H1 (cell line): ENCODE measurements around the gene STIMATE. TPM values are rescaled to one million over a fixed set of nuclear protein-coding genes. Genes with fewer than 3 reads are reported as not detected.

Experiments
- CTCF ChIA-PET: fragments of 300-600 bp; sonication (Branson Sonifier 250); formaldehyde crosslinking; loops from one replicate; lab custom pipeline; 2021; ENCODE audit not compliant: partially characterized antibody; lab: Charles Lee
- POLR2A ChIA-PET: fragments of 300-600 bp; sonication (Branson Sonifier 250); formaldehyde crosslinking; loops from one replicate; lab custom pipeline; 2021; ENCODE audit warnings: inconsistent platforms; ENCODE audit not compliant: partially characterized antibody; lab: Charles Lee
- DNase-seq, 2 experiments: peaks; one replicate each; pipeline versions ENCODE4 v3.0.0 to v3.0.0-alpha.2; 2010 to 2022; ENCODE audit warnings: low spot score in 2 of 2, low read depth in 1 of 2, mixed read lengths in 1 of 2
- FAIRE-seq: peaks from 2 replicates; lab custom pipeline; 2011; peaks lifted over from hg19 to GRCh38; lab: Jason Lieb, UNC
- H2AFZ ChIP-seq: 2 replicates; pipeline ENCODE4 v1.8.1; 2012; ENCODE audit warnings: low read length, inconsistent platforms
- H2AK5ac ChIP-seq: 2 replicates; pipeline ENCODE4 v1.6.1; 2013; ENCODE audit warnings: low read depth, low read length
- H2BK120ac ChIP-seq: replicated peaks from 2 replicates; pipeline ENCODE3; 2013; ENCODE audit warnings: low read depth, low read length, inconsistent platforms
- H2BK12ac ChIP-seq: 2 replicates; pipeline ENCODE4 v1.6.1; 2013; ENCODE audit warnings: low read depth, low read length
- H2BK15ac ChIP-seq: 2 replicates; pipeline ENCODE4 v1.6.1; 2013; ENCODE audit warnings: low read length
- H2BK20ac ChIP-seq: 2 replicates; pipeline ENCODE4 v1.6.1; 2013; ENCODE audit warnings: low read length
- H2BK5ac ChIP-seq: 2 replicates; pipeline ENCODE4 v1.6.1; 2013; ENCODE audit warnings: low read depth, low read length
- H3K14ac ChIP-seq: 2 replicates; pipeline ENCODE4 v1.6.1; 2013; ENCODE audit warnings: inconsistent platforms; ENCODE audit not compliant: insufficient read length
- H3K18ac ChIP-seq: 2 replicates; pipeline ENCODE4 v1.6.1; 2013; ENCODE audit warnings: low read length; ENCODE audit errors: extremely low read depth
- H3K23ac ChIP-seq: 2 replicates; pipeline ENCODE4 v1.6.1; 2013; ENCODE audit warnings: inconsistent platforms; ENCODE audit not compliant: insufficient read length
- H3K23me2 ChIP-seq: 2 replicates; pipeline ENCODE4 v1.6.1; 2013; ENCODE audit warnings: low read depth, low read length
- H3K27ac ChIP-seq: 2 replicates; pipeline ENCODE4 v1.6.1; 2011; ENCODE audit warnings: low read depth, low read length, inconsistent platforms
- H3K27me3 ChIP-seq, 4 experiments: replicated peaks in 1 of 4; 1 replicate in 1 of 4; 2 replicates in 3 of 4; pipeline versions ENCODE4 v1.6.1 to v1.8.1; 2011 to 2013; ENCODE audit warnings: low read length in 3 of 4, mild to moderate bottlenecking in 3 of 4, inconsistent platforms in 2 of 4, mixed read lengths in 2 of 4, moderate library complexity in 1 of 4; ENCODE audit not compliant: control insufficient read depth in 3 of 4, insufficient read depth in 3 of 4; ENCODE audit errors: extremely low read depth in 1 of 4
- H3K36me3 ChIP-seq, 4 experiments: 2 replicates each; pipeline versions ENCODE4 v1.6.1 to v1.8.1; 2011 to 2013; ENCODE audit warnings: mild to moderate bottlenecking in 4 of 4, low read length in 3 of 4, moderate library complexity in 2 of 4, control low read depth in 1 of 4, inconsistent platforms in 1 of 4; ENCODE audit not compliant: insufficient read depth in 4 of 4, control insufficient read depth in 2 of 4
- H3K4ac ChIP-seq: replicated peaks from 2 replicates; pipeline ENCODE3; 2013; ENCODE audit warnings: low read length, low read depth, mixed read lengths, inconsistent platforms; ENCODE audit not compliant: insufficient read length
- H3K4me1 ChIP-seq, 4 experiments: replicated peaks in 1 of 4; 1 replicate in 1 of 4; 2 replicates in 3 of 4; pipeline versions ENCODE4 v1.6.1 to v1.8.1; 2011 to 2013; ENCODE audit warnings: low read length in 3 of 4, inconsistent platforms in 2 of 4, mixed read lengths in 1 of 4; ENCODE audit not compliant: insufficient read depth in 4 of 4, control insufficient read depth in 3 of 4
- H3K4me2 ChIP-seq, 2 experiments: 2 replicates each; pipeline versions ENCODE4 v1.6.1 to v1.8.1; 2011 to 2013; ENCODE audit warnings: low read depth in 2 of 2, low read length in 2 of 2, control low read depth in 1 of 2, inconsistent platforms in 1 of 2, mild to moderate bottlenecking in 1 of 2; ENCODE audit not compliant: insufficient read depth in 1 of 2
- H3K4me3 ChIP-seq, 4 experiments: fragments of 200-600, 300-600 bp in 1 of 4; sonication (generic), shearing (Covaris generic), sonication (Bioruptor Twin) in 1 of 4; 2 replicates each; pipeline versions ENCODE4 v1.5.1 to v1.8.1; 2011 to 2016; ENCODE audit warnings: low read length in 4 of 4, low read depth in 3 of 4, control low read depth in 2 of 4, inconsistent platforms in 2 of 4, mild to moderate bottlenecking in 2 of 4, mixed read lengths in 1 of 4, moderate library complexity in 1 of 4; ENCODE audit not compliant: insufficient read depth in 2 of 4; ENCODE audit errors: extremely low read depth in 1 of 4
- H3K56ac ChIP-seq: replicated peaks from 2 replicates; pipeline ENCODE3; 2013; ENCODE audit warnings: low read depth, mild to moderate bottlenecking, mixed read lengths, low read length, inconsistent platforms; ENCODE audit not compliant: insufficient read length
- H3K79me1 ChIP-seq: 2 replicates; pipeline ENCODE4 v1.6.1; 2013; ENCODE audit warnings: low read depth, low read length, control low read depth
- H3K79me2 ChIP-seq, 2 experiments: 2 replicates each; pipeline versions ENCODE4 v1.6.1 to v1.8.1; 2012 to 2013; ENCODE audit warnings: low read length in 2 of 2, mild to moderate bottlenecking in 2 of 2, inconsistent platforms in 1 of 2; ENCODE audit not compliant: insufficient read depth in 2 of 2, control insufficient read depth in 1 of 2
- H3K9ac ChIP-seq, 4 experiments: replicated peaks in 1 of 4; 1 replicate in 1 of 4; 2 replicates in 3 of 4; pipeline versions ENCODE4 v1.6.1 to v1.8.1; 2011 to 2013; ENCODE audit warnings: low read depth in 3 of 4, low read length in 3 of 4, control low read depth in 2 of 4, mild to moderate bottlenecking in 2 of 4, moderate library complexity in 2 of 4, inconsistent platforms in 1 of 4; ENCODE audit errors: extremely low read depth in 1 of 4
- H3K9me3 ChIP-seq, 2 experiments: 2 replicates each; pipeline versions ENCODE4 v1.6.1 to v1.8.1; 2012 to 2013; ENCODE audit warnings: mild to moderate bottlenecking in 2 of 2, moderate library complexity in 2 of 2, control low read depth in 1 of 2, inconsistent platforms in 1 of 2, low read depth in 1 of 2, low read length in 1 of 2, mixed read lengths in 1 of 2; ENCODE audit not compliant: insufficient read depth in 2 of 2
- H4K20me1 ChIP-seq, 2 experiments: replicated peaks in 1 of 2; 2 replicates each; pipeline versions ENCODE3 to v1.8.1; 2011 to 2013; ENCODE audit warnings: inconsistent platforms in 2 of 2, low read length in 2 of 2, mild to moderate bottlenecking in 1 of 2; ENCODE audit not compliant: insufficient read depth in 2 of 2, control insufficient read depth in 1 of 2
- H4K5ac ChIP-seq: 2 replicates; pipeline ENCODE4 v1.6.1; 2013; ENCODE audit warnings: low read length, low read depth, mixed read lengths, inconsistent platforms; ENCODE audit not compliant: insufficient read length
- H4K8ac ChIP-seq: 2 replicates; pipeline ENCODE4 v1.8.0; 2013; ENCODE audit warnings: mild to moderate bottlenecking, moderate library complexity, low read length, inconsistent platforms; ENCODE audit not compliant: insufficient read depth; ENCODE audit errors: extremely low read depth
- H4K91ac ChIP-seq: replicated peaks from 2 replicates; pipeline ENCODE3; 2013; ENCODE audit warnings: low read length, mixed read lengths, inconsistent platforms; ENCODE audit not compliant: insufficient read length
- EGR1 ChIP-seq: IDR thresholded peaks from 2 replicates; pipeline ENCODE4 v1.6.1; 2011; ENCODE audit warnings: low read depth, low read length, borderline replicate concordance
- EZH2 ChIP-seq: fragments of 200-600 bp; sonication (generic); IDR thresholded peaks from 2 replicates; pipeline ENCODE4 v1.7.1; 2012; ENCODE audit warnings: low read depth, mild to moderate bottlenecking, moderate library complexity, low read length, inconsistent platforms; ENCODE audit not compliant: severe bottlenecking
- GABPA ChIP-seq: IDR thresholded peaks from 2 replicates; pipeline ENCODE4 v1.6.1; 2011; ENCODE audit warnings: mild to moderate bottlenecking, low read length, moderate library complexity, borderline replicate concordance; ENCODE audit not compliant: insufficient read depth
- JUN ChIP-seq: IDR thresholded peaks from 2 replicates; pipeline ENCODE4 v1.6.1; 2011; ENCODE audit warnings: low read depth, mild to moderate bottlenecking, improper control_type of control experiment, low read length
- JUND ChIP-seq: IDR thresholded peaks from 2 replicates; pipeline ENCODE4 v1.6.1; 2011; ENCODE audit warnings: mild to moderate bottlenecking, improper control_type of control experiment, low read length
- MAFK ChIP-seq: IDR thresholded peaks from 2 replicates; pipeline ENCODE4 v1.6.1; 2012; ENCODE audit warnings: low read depth, mild to moderate bottlenecking, improper control_type of control experiment, low read length
- PHF8 ChIP-seq: fragments of 200-600 bp; sonication (generic); conservative IDR thresholded peaks from 2 replicates; pipeline ENCODE4 v1.7.1; 2012; ENCODE audit warnings: low read depth, mild to moderate bottlenecking, inconsistent platforms, low read length, moderate library complexity
- POLR2A ChIP-seq, 2 experiments: IDR thresholded peaks; 1 replicate in 1 of 2; 2 replicates in 1 of 2; pipeline ENCODE4 v1.6.1; 2011; ENCODE audit warnings: low read depth in 2 of 2, low read length in 2 of 2, mild to moderate bottlenecking in 2 of 2; ENCODE audit errors: control extremely low read depth in 1 of 2
- WGBS, 2 experiments: shearing (Covaris generic) in 1 of 2; methylation state at CpG; one replicate each; pipeline versions ENCODE4 v1.1.6 to v1.1.7; 2013 to 2015; ENCODE audit warnings: low lambda C conversion rate in 2 of 2, mixed read lengths in 2 of 2, inconsistent platforms in 1 of 2, low coverage in 1 of 2, missing lambda C conversion rate in 1 of 2; ENCODE audit not compliant: insufficient replicate concordance in 2 of 2, insufficient coverage in 1 of 2, insufficient read length in 1 of 2; ENCODE audit errors: extremely low coverage in 1 of 2, missing lambda C conversion rate in 1 of 2; 5-methylcytosine and 5-hydroxymethylcytosine counted together
- polyA plus RNA-seq, 7 experiments: library from polyadenylated mRNA; depleted of rRNA in 3 of 7; stranded (reverse) in 5 of 7; unstranded in 2 of 7; fragments of >200 nt in 5 of 7; fragments of 200-250 nt in 2 of 7; gene quantifications; 1 replicate in 5 of 7; 2 replicates in 1 of 7; 4 replicates in 1 of 7; pipeline versions ENCODE4 v1.2.1 to v1.2.3, GENCODE V29; 2011 to 2013; ENCODE audit warnings: missing spikeins in 2 of 7, mixed read lengths in 2 of 7
- total RNA-seq: library from RNA; stranded (reverse); fragmentation: NEBNext Ultra II Directional; extraction: Animal tissue kit (Norgen Biotek cat#: 25700); gene quantifications from 2 replicates; pipeline ENCODE4 v1.2.1, GENCODE V29; 2021

The STIMATE gene
- total and polyA plus RNA-seq, 2 of the 8 experiments (the other 6 are each of a cell fraction or from before 2014, with no cell fraction given), result 17.5 to 22.1 TPM

- POLR2A ChIA-PET, result no interaction called here
- CTCF ChIA-PET, result interaction anchor here (0.5 to 2.0 kb wide), 9 partner anchors 8 to 327 kb away, joined by 3 to 6 read pairs (median 3); no protein-coding TSS in a partner anchor
- no peaks in the 10 kb centered on the region for H3K27me3 ChIP-seq
Measured at GRCh38 chr3:52874160-52874701, 23.1 kb downstream of the STIMATE start.

More at GRCh38 chr3:52874160-52874701, 23.1 kb downstream of the STIMATE start:
- Histone ChIP-seq H3K9me3 (no peaks in the 10 kb centered on the region), H4K8ac (no peak overlapping the region), H3K4me2 (no peak overlapping the region), H3K56ac (no peak overlapping the region), H3K14ac (no peak overlapping the region), H3K4me1 (peaks cover 0 to 9% (median 3%) of the 10 kb centered on the region in 4 experiments; a peak in 5 of 7 replicates), H2BK15ac (no peak overlapping the region), H3K18ac (no peak overlapping the region), H3K4ac (no peak overlapping the region), H3K23ac (no peak overlapping the region), H3K79me1 (peaks cover 5% of the 10 kb centered on the region), H3K9ac (no peak overlapping the region; a peak in 1 of 7 replicates), H2BK120ac (no peak overlapping the region), H2AK5ac (no peak overlapping the region), H2AFZ (no peak overlapping the region), H3K27ac (no peak overlapping the region), H2BK5ac (no peak overlapping the region), H2BK12ac (no peak overlapping the region), H3K4me3 (no peak overlapping the region), H4K5ac (no peak overlapping the region), H3K23me2 (no peaks in the 10 kb centered on the region; the same call in 1 of the 2 replicates), H3K36me3 (no peaks in the 10 kb centered on the region), H4K91ac (no peak overlapping the region), H2BK20ac (no peak overlapping the region), H4K20me1 (peaks cover 0 to 10% of the 10 kb centered on the region in 2 experiments), H3K79me2 (peaks cover 0 to 12% of the 10 kb centered on the region in 2 experiments; a peak in 2 of 4 replicates)
- 88% methylated on average over 5 of the region's 5 CpGs; no CpG with 5 or more reads in 1 of the 2 experiments for WGBS, 2 experiments
- DNase-seq (no peak), FAIRE-seq (no peak)
- TF ChIP-seq GABPA (no peak), EGR1 (no peak), JUN (no peak), POLR2A (IDR thresholded peaks at IDR 0.05; ENCODE audit: control extremely low read depth in 1 of 2, low read depth in 2 of 2, low read length in 2 of 2) (no peak), MAFK (no peak), EZH2 (no peak), JUND (no peak), PHF8 (no peak)
